Dedifferentiated amniotic fluid mesenchymal stem cell (primary cell): ENCODE data around the gene RHOC.

Source experiments
- DNase-seq: peaks from one replicate; pipeline ENCODE4 v3.0.0-alpha.2; 2016; ENCODE audit errors: extremely low spot score

Gene RHOC

GRCh38 chr1:112717263-112717873, 10.4 kb upstream of the RHOC start:
- DNase-seq, result no peak

GRCh38 chr1:112716133-112716720, 9.3 kb upstream of the RHOC start:
- peak; percentile 93 for DNase-seq

- DNase-seq, result peak; percentile 73
Observed at GRCh38 chr1:112715264-112716053, 8.5 kb upstream of the RHOC start, which contains the start of gene PPM1J. Gene PPM1J (minus strand): TSS chr1:112715332. CDS start chr1:112715301, 31 bp downstream.

GRCh38 chr1:112714313-112715263, 7.7 kb upstream of the RHOC start:
- DNase-seq, result no peak

GRCh38 chr1:112713466-112714312, 6.8 kb upstream of the RHOC start:
- no peak for DNase-seq

GRCh38 chr1:112712701-112713128, 5.8 kb upstream of the RHOC start:
- no peak for DNase-seq

GRCh38 chr1:112712191-112712590, 5.3 kb upstream of the RHOC start:
- DNase-seq, result no peak

GRCh38 chr1:112711670-112712069, 4.7 kb upstream of the RHOC start:
- no peak for DNase-seq

GRCh38 chr1:112711041-112711440, 4.1 kb upstream of the RHOC start:
- no peak for DNase-seq

- DNase-seq, result no peak
Observed at GRCh38 chr1:112710586-112710985, 3.7 kb upstream of the RHOC start.

GRCh38 chr1:112710159-112710558, 3.2 kb upstream of the RHOC start:
- no peak for DNase-seq

- no peak for DNase-seq
Observed at GRCh38 chr1:112708489-112708888, 1.6 kb upstream of the RHOC start.

- no peak for DNase-seq
Observed at GRCh38 chr1:112708002-112708448, 1.1 kb upstream of the RHOC start.

- DNase-seq, result peak; percentile 78
Observed at GRCh38 chr1:112707221-112708001, 484 bp upstream of the RHOC start.

- peak; percentile 81 for DNase-seq
Observed at GRCh38 chr1:112704934-112705627, 1.8 kb downstream of the RHOC start.

GRCh38 chr1:112704391-112704933, 2.5 kb downstream of the RHOC start:
- DNase-seq, result no peak

- DNase-seq, result no peak
Observed at GRCh38 chr1:112703706-112704105, 3.2 kb downstream of the RHOC start.

GRCh38 chr1:112702420-112703261, 4.3 kb downstream of the RHOC start:
- DNase-seq, result no peak
